Vagina (tissue), 2 donors: ENCODE data around the gene AMH. TPM values are rescaled to one million over a fixed set of nuclear protein-coding genes. Genes with fewer than 3 reads are reported as not detected.

Experiments
- DNase-seq, 2 donors: peaks; one replicate each; pipeline ENCODE4 v3.0.0-alpha.2; 2017; ENCODE audit errors: extremely low spot score in 2 of 2
- H3K27ac ChIP-seq: fragments of 200-600 bp; sonication (generic); one replicate; pipeline ENCODE4 v1.5.1; 2019
- H3K27me3 ChIP-seq: fragments of 200-600 bp; sonication (generic); one replicate; pipeline ENCODE4 v1.5.1; 2019
- H3K36me3 ChIP-seq, 2 donors: fragments of 200-600 bp; sonication (generic); one replicate each; pipeline ENCODE4 v1.5.1; 2017 to 2019
- H3K4me1 ChIP-seq: fragments of 200-600 bp; sonication (generic); one replicate; pipeline ENCODE4 v1.5.1; 2019
- H3K4me3 ChIP-seq, 2 donors: fragments of 200-600 bp; sonication (generic); 1 replicate in 1 of 2; 2 replicates in 1 of 2; pipeline ENCODE4 v1.5.1; 2016 to 2019
- H3K9me3 ChIP-seq: fragments of 200-600 bp; sonication (generic); one replicate; pipeline ENCODE4 v1.5.1; 2019
- CTCF ChIP-seq, 3 experiments: fragments of 450-650 bp in 2 of 3; fragments of 200-600 bp in 1 of 3; sonication (generic) in 1 of 3; IDR thresholded peaks; one replicate each; pipeline ENCODE4 v1.5.1; 2017 to 2019; ENCODE audit warnings: antibody characterized with exemption in 3 of 3, mild to moderate bottlenecking in 2 of 3, moderate library complexity in 2 of 3
- POLR2A ChIP-seq, 2 donors: fragments of 450-650 bp; IDR thresholded peaks; one replicate each; pipeline ENCODE4 v1.6.1; 2017; ENCODE audit warnings: antibody characterized with exemption in 2 of 2, mild to moderate bottlenecking in 2 of 2, moderate library complexity in 2 of 2
- POLR2AphosphoS5 ChIP-seq, 2 donors: sonication (generic); formaldehyde crosslinking; IDR thresholded peaks; one replicate each; pipeline ENCODE4 v1.9.0; 2017; ENCODE audit warnings: antibody characterized with exemption in 2 of 2, mild to moderate bottlenecking in 2 of 2, low read depth in 1 of 2; ENCODE audit not compliant: insufficient read depth in 1 of 2
- intact Hi-C: fragments of 100-400 bp; cut with DNase I; formaldehyde crosslinking; loops from one replicate; pipeline ENCODE4 v1.15.1; 2023
- total RNA-seq: library from RNA; depleted of rRNA; stranded (reverse); fragments of >200 nt; gene quantifications from one replicate; pipeline ENCODE4 v1.2.3, GENCODE V29; 2016

AMH gene
- total RNA-seq, 1 donor from 2014 or later: 2.7 TPM

- Histone ChIP-seq H3K27ac (peak overlapping the region; percentile 33), H3K4me3 (no peak overlapping the region), H3K36me3 (peaks cover 0 to 28% of the 10 kb centered on the region in 2 donors), H3K27me3 (no peaks in the 10 kb centered on the region), H3K9me3 (no peaks in the 10 kb centered on the region), H3K4me1 (peaks cover 23% of the 10 kb centered on the region)
- TF ChIP-seq POLR2A (IDR thresholded peaks at IDR 0.05): no peak
- no peak for TF ChIP-seq POLR2AphosphoS5 (IDR thresholded peaks at IDR 0.05; ENCODE audit: insufficient read depth in 1 of 2, low read depth in 1 of 2)
- no peak for TF ChIP-seq CTCF (IDR thresholded peaks at IDR 0.05)
- intact Hi-C loops: no loop called here
- DNase-seq: no peak
Measured at GRCh38 chr19:2231621-2232221, 17.4 kb upstream of the AMH start.

- Histone ChIP-seq H3K36me3 (peaks cover 0 to 25% of the 10 kb centered on the region in 2 donors), H3K4me3 (no peak overlapping the region), H3K4me1 (peaks cover 29% of the 10 kb centered on the region), H3K27me3 (no peaks in the 10 kb centered on the region), H3K9me3 (no peaks in the 10 kb centered on the region), H3K27ac (no peak overlapping the region)
- TF ChIP-seq CTCF (IDR thresholded peaks at IDR 0.05) (no peak), POLR2AphosphoS5 (IDR thresholded peaks at IDR 0.05; ENCODE audit: insufficient read depth in 1 of 2, low read depth in 1 of 2) (no peak), POLR2A (IDR thresholded peaks at IDR 0.05) (no peak)
- no peak for DNase-seq
- intact Hi-C loops: no loop called here
Measured at GRCh38 chr19:2232286-2233151, 16.6 kb upstream of the AMH start.

DNA sequence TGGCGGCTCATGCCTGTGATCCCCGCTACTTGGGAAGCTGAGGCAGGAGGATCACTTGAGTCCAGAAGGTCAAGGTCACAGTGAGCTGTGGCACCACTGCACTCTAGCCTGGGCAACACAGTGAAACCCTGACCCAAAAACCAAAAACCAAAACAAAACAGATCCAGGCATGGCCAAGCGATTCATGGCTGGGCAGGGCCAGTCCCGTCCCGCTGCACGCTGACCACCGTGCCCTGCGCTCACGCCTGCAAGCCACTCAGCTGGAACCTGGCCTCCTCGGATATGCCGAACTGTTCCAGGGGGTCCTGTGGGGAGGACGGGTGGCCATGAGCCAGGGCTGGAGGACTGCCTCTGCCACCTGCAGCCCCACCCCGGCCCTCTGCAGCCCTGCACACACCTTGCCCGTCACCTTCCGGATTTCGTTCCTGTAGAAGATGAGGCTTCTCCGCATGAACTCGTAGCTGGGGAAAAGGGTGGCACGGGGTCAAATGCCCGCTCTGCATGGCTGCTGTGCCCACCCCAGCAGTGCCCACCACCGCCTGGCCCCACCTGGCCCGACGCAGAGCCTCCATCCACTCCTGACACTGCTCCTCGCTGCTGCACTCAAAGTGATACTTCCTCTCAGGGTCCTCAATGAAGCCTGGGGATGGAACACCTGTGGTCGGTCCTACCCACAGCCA is 15.4 kb upstream of the AMH start:
- no peak for DNase-seq
- no peak overlapping the region for H3K4me3 ChIP-seq
- intact Hi-C loops: no loop called here
- no peak for TF ChIP-seq POLR2AphosphoS5 (IDR thresholded peaks at IDR 0.05; ENCODE audit: insufficient read depth in 1 of 2, low read depth in 1 of 2)
- no peak for TF ChIP-seq POLR2A (IDR thresholded peaks at IDR 0.05)
- no peak for TF ChIP-seq CTCF (IDR thresholded peaks at IDR 0.05)
- peaks cover 41% of the 10 kb centered on the region for H3K4me1 ChIP-seq
- H3K36me3 ChIP-seq: peaks cover 0 to 19% of the 10 kb centered on the region in 2 donors
- no peak overlapping the region for H3K27ac ChIP-seq
- no peaks in the 10 kb centered on the region for H3K27me3 ChIP-seq
- H3K9me3 ChIP-seq: no peaks in the 10 kb centered on the region

DNA sequence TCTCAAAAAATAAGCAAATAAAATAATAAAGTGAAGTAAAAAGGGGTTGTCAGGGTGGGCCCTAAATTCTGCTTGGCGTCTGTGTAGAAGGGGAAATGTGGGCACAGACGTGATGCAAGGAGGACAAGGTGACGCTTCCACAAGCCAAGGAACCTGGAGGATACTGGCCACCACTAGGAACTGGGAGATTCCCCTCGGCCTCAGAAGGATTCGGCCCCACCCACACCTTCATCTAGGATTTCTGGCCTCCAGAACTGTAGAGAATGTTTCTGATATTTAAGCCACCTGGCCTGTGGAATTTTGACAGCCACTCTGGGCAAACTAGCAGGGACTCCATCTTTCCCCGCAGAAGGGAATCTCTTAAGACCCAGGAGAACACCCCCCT is 14.1 kb upstream of the AMH start:
- intact Hi-C loops: loop anchor here (5.0 kb wide), 2 partner anchors 68 to 157 kb away; no protein-coding TSS in a partner anchor
- Histone ChIP-seq H3K27ac (peak overlapping the region; percentile 97), H3K27me3 (no peaks in the 10 kb centered on the region), H3K36me3 (peaks cover 0 to 18% of the 10 kb centered on the region in 2 donors), H3K4me3 (peak overlapping the region; percentile 84 to 100), H3K9me3 (no peaks in the 10 kb centered on the region), H3K4me1 (peaks cover 53% of the 10 kb centered on the region)
- DNase-seq: no peak
- TF ChIP-seq POLR2AphosphoS5 (IDR thresholded peaks at IDR 0.05; ENCODE audit: insufficient read depth in 1 of 2, low read depth in 1 of 2): no peak
- TF ChIP-seq CTCF (IDR thresholded peaks at IDR 0.05): no peak
- no peak for TF ChIP-seq POLR2A (IDR thresholded peaks at IDR 0.05)
